ENCODE measurements around the gene PDCD1LG2. TPM values are rescaled to one million over a fixed set of nuclear protein-coding genes. Genes with fewer than 3 reads are reported as not detected.

The PDCD1LG2 gene
- total RNA-seq, 1 donor from 2014 or later = 9.0 TPM

DNA sequence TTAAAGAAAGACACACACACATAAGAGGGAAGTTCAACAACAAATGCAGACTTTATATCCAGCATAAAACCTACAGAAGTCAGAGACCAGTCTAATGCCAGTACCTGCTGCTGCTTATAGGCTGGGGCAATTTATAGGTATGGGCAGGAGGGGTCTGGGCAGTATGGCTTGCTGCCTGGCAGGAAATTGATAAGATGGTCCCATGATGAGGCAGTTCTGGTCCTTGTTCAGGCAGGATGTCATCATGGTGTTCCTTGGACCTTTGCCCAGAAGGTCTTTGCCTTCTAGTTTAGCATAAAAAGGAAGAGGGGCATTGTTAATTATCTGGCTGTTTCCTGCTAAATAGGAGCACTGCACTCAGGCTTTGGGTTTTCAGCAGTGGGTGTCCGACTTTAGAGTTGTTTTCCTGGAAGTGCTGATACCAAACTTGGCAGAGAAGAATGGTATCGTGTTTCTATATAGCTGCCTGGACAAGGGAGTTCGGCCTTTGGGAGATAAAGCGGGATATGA lies 10.4 kb upstream of the PDCD1LG2 start:
- H3K4me3 ChIP-seq = no peak overlapping the region
- no peaks in the 10 kb centered on the region for H3K36me3 ChIP-seq
- peak overlapping the region; percentile 76 for H3K27ac ChIP-seq
- intact Hi-C loops (cut with DNase I) = no loop called here
- H3K9me3 ChIP-seq = no peaks in the 10 kb centered on the region
- no peak for TF ChIP-seq CTCF (IDR thresholded peaks at IDR 0.05)
- H3K27me3 ChIP-seq (ENCODE audit: low read depth) = no peaks in the 10 kb centered on the region
- DNase-seq = no peak
- peaks cover 10% of the 10 kb centered on the region for H3K4me1 ChIP-seq
- peak; percentile 56 to 65 for ATAC-seq

GRCh38 chr9:5500441-5501235 lies 9.7 kb upstream of the PDCD1LG2 start:
- H3K4me3 ChIP-seq = no peak overlapping the region
- intact Hi-C loops (cut with DNase I) = no loop called here
- no peak for TF ChIP-seq CTCF (IDR thresholded peaks at IDR 0.05)
- H3K36me3 ChIP-seq = no peaks in the 10 kb centered on the region
- DNase-seq (peak; percentile 48), ATAC-seq (peak; percentile 51 to 59)
- no peaks in the 10 kb centered on the region for H3K9me3 ChIP-seq
- H3K27me3 ChIP-seq (ENCODE audit: low read depth) = no peaks in the 10 kb centered on the region
- H3K27ac ChIP-seq = peak overlapping the region; percentile 76
- H3K4me1 ChIP-seq = peaks cover 10% of the 10 kb centered on the region

DNA sequence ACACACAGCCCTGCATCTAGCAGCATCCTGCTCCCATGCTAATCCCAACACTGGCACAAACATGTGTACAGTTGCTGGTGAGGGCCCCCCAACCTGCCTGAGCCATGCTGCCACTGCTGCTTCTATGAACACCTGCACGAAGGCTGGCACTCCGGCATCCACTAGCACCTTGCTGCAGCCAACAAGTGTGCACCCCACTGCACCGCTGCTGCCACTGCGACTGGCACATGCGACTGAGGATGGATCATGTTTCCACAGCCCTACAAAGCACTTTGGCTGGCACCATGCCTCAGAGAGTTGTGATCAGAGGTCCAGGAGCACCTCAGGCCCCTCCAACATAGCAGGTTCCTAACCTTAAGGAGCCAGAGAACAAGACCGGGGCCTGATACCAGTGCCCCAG lies 7.8 kb upstream of the PDCD1LG2 start:
- intact Hi-C loops (cut with DNase I) = no loop called here
- Histone ChIP-seq H3K27me3 (ENCODE audit: low read depth) (no peaks in the 10 kb centered on the region), H3K27ac (no peak overlapping the region), H3K4me3 (no peak overlapping the region), H3K4me1 (peaks cover 10% of the 10 kb centered on the region), H3K36me3 (no peaks in the 10 kb centered on the region), H3K9me3 (no peaks in the 10 kb centered on the region)
- ATAC-seq (no peak), DNase-seq (no peak)
- no peak for TF ChIP-seq CTCF (IDR thresholded peaks at IDR 0.05)

DNA sequence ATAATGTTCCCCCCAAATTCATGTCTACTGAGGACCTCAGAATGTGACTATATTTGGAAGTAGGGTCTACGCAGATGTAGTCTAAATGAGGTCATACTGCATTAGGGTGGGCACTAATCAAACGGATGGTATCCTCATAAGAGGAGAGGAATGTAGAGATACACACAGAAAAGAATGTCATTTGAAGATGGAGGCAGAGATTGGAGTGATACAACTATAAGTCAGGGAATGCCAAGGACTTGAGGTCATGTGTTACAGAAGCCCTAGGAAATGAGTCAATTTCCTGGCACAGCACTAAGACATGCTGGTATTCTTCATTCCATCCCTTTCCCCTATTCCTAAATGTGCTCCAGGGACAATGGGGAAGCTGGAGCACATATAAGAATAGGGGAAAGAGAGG lies 758 bp upstream of the PDCD1LG2 start:
- Histone ChIP-seq H3K4me3 (no peak overlapping the region), H3K27me3 (ENCODE audit: low read depth) (no peaks in the 10 kb centered on the region), H3K4me1 (peaks cover 24% of the 10 kb centered on the region), H3K9me3 (no peaks in the 10 kb centered on the region), H3K27ac (peak overlapping the region; percentile 72), H3K36me3 (no peaks in the 10 kb centered on the region)
- peak in 1 of 2 donors; percentile 43 for ATAC-seq
- no peak for DNase-seq
- intact Hi-C loops (cut with DNase I) = no loop called here
- TF ChIP-seq CTCF (IDR thresholded peaks at IDR 0.05) = no peak

DNA sequence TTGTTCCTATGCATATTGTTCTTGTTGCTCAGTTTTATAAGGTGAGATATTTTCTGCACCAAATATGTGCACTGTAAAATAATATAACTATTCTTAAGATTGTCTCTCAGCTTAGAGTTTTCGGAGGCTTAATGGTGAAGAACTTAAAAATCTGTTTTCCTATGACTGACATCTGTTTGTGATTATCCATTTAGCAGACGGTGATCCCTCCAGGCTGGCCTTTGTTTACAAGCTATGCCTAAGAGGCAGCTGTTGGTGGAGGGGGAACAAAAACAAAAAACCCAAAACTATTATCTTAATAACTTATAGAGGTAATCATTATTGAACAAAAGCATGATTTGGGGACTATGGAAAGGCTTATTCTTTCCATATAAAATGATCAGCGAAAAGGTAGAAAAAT lies 658 bp downstream of the PDCD1LG2 start:
- H3K4me1 ChIP-seq = peaks cover 24% of the 10 kb centered on the region
- intact Hi-C loops (cut with DNase I) = no loop called here
- peak overlapping the region; percentile 72 for H3K27ac ChIP-seq
- H3K27me3 ChIP-seq (ENCODE audit: low read depth) = no peaks in the 10 kb centered on the region
- no peak for ATAC-seq
- H3K36me3 ChIP-seq = no peaks in the 10 kb centered on the region
- H3K4me3 ChIP-seq = peak overlapping the region; percentile 47
- DNase-seq = no peak
- H3K9me3 ChIP-seq = no peaks in the 10 kb centered on the region
- TF ChIP-seq CTCF (IDR thresholded peaks at IDR 0.05) = no peak

Measured in lower lobe of right lung (tissue), 2 donors.